NAMALWA (cell line): ENCODE measurements around the gene TUBGCP2.
A peak's percentile ranks its signal among the peaks of the same experiment; 100 is the strongest.

Experiments used
- DNase-seq: peaks from one replicate; pipeline ENCODE4 v3.0.0-alpha.2; 2015; ENCODE audit warnings: low spot score

Gene TUBGCP2

DNA sequence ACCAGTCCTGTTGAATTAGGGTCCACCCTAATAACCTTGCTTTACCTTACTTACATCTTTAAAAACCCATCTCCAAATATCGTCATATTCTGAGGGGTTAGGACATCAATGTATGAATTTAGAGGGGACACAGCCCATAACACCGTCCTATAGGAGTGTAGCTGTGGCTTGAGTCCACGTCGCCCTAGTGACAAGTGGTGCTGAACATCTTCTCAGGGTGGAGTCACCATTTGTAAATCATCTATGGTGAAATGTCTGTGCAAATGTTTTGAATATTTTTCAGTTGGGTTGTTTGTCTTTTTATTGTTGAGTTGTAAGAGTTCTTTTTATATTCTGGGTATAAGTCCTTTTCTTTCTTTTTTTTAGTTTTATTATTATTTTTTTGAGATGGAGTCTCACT, 33.3 kb upstream of the TUBGCP2 start:
- DNase-seq = no peak

DNA sequence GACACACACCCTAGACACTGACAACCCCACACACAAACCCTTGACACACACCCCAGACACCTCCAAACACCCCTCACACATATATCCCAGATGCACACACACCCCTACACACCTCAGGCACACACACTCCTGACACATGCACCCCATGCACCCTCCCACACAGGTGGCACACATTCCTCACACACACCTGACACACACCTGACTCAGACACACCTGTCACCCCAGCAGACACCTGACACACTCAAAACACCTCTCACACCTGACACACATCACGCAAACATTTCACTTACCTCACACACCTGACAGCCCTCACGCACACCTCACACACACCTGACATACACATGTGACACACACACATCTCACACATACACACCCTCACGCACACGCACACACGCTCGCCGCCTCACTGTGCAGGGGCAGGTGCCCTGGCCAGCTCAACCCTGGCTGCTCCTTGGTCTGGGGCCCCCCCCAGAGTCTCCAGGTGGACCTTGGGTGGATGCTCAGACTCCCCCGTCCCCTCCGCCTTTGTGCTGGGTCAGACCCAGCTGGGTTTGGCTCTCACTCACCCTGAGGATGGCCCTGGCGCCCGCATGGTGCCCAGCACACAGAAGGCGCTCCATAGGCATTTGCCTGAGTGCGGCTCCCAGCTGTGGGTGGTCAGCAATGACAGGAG, 31.2 kb upstream of the TUBGCP2 start:
- DNase-seq = no peak

- DNase-seq = no peak
Measured at GRCh38 chr10:133338080-133339071, 29.7 kb upstream of the TUBGCP2 start.

DNA sequence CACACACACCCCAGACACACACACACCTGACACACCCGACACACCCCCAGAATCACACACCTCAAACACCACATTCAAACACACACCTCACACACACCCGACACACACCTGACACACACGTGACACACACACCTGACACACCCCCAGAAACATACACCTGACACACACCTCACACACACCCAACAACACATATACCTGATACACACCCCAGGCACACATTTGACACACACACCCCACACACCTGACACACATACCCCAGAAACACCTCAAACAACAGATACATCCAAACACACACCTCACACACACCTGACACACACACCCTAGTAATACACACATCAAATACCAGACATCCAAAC, 28.7 kb upstream of the TUBGCP2 start:
- DNase-seq = no peak

GRCh38 chr10:133336577-133337369, 28.1 kb upstream of the TUBGCP2 start, which contains the start of gene CALY:
Gene CALY, minus strand, starts transcription at chr10:133336896. Its CDS starts 7,907 bp downstream, at chr10:133328989.
- peak; percentile 40 for DNase-seq

DNA sequence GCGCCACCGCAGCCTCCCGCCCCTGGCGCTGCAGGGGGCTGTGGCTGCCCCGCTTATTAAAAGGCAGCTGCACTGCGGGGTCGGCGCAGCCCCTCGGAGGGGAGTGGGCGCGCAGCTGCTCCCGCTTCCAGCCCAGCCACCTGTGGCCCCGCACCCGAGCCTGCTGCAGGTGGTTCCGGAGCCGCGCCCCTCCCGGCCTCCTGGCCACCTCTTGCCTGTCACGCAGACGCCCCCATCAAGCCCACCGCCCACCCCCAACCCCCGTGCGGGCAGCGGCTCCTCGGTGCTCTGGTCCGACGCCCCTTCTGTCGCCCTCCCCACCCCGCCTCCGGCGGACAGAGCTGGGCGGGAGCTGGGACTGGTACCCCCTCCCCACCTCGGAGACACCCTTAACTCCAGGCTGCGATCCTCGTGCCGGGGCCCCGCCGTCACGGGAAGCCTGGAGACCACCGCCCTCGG, 27.5 kb upstream of the TUBGCP2 start:
- DNase-seq = no peak

- no peak for DNase-seq
Measured at GRCh38 chr10:133335246-133336117, 26.8 kb upstream of the TUBGCP2 start.

DNA sequence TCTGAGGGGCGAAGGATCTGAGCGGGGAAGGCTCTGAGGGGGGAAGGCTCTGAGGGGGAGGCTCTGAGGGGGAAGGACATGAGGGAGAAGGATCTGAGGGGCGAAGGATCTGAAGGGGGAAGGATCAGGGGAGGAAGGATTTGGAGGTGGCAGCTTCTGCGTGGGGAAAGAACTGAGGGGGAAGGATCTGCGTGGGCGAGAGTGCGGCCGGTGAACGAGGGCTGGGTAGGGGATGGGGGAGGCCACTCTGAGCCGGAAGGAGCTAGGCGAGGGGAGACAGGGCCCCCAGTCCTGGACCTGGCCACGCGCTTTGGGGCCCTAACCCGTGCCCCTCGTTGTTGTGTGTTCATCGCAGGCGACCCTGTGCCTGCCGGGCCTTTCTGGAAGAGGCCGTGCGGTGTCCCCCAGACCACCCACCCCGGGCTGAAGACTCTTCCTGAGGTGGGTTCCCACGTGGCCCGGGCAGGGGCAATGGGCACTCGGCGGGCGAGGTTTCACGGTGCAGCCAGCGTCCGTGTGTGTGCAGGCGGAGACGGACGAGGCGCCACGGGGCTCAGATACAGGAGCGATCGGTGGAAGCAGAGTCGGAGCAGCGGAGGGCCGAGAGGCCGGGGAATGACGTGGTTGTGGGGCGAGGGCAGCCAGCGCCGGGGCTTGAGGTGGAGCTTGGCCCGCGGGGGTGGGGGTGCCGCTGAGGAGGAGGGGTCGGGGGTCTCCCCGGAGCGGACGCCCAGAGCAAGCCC, 26.0 kb upstream of the TUBGCP2 start:
- DNase-seq = no peak

DNA sequence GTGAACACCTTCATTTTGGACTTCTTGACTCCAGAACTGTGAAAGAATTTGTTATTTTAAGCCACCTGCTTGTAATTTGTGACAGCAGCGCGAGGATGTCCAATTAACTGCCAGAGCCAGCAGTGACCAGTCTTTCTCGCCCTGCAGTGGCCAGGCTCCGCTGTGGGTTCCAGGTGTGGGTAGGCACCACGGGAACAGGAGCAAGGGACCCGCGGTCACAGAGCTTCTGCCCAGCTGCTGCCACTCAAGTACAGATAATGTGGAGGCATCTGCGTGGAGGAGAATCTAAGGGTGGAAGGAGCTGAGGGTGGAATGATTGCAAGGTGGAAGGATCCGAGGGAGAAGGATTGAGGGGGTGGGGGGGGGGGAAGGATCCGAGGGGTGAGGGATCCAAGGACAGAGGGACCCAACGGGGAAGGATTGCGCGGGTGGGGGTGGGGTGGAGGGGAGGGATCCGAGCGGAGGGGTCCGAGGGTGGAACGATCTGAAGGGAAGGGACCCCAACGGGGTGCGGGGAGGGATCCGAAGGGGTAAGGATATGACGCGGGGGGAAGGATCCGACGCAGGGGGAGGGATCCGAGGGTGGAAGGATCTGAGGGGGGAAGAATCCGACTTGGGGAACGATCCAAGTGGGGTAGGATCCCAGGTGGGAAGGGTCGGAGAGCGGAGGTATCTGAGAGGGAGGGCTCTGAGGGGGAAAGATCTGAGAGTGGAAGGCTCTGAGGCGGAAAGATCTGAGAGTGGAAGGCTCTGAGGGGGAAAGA, 24.4 kb upstream of the TUBGCP2 start:
- DNase-seq = no peak

DNA sequence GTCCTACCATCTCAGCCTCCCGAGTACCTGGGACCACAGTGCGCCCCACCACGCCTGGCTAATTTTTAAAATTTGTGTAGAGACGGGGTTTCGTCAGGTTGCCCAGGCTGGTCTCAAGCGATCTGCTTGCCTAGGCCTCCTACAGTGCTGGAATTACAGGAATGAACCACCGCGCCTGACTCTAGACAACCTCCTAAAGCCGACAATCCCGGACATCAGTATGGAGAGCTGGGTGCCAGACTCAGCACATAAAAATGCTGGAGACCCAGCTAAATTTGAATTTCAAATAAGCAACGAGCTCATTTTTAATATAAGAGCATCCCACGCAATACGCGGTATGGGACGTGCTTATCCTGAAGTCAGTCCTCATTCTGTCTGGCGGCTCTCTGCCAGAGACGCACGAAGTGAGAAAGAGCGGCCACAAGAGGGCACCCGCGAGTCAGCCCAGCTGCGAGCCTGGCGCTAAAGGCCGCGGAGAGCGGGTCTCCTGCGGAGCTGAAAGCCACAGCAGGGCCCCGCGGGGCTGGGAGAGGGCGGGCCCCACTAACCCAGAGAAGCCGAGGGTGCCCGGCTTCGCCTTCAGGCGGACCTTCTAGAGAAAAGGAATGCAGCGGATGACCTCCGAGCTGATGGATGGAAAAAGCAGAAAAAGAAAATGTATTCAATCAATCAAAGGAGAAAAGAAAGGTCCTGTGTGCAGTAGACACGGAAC, 21.0 kb upstream of the TUBGCP2 start:
- DNase-seq = peak; percentile 90

DNA sequence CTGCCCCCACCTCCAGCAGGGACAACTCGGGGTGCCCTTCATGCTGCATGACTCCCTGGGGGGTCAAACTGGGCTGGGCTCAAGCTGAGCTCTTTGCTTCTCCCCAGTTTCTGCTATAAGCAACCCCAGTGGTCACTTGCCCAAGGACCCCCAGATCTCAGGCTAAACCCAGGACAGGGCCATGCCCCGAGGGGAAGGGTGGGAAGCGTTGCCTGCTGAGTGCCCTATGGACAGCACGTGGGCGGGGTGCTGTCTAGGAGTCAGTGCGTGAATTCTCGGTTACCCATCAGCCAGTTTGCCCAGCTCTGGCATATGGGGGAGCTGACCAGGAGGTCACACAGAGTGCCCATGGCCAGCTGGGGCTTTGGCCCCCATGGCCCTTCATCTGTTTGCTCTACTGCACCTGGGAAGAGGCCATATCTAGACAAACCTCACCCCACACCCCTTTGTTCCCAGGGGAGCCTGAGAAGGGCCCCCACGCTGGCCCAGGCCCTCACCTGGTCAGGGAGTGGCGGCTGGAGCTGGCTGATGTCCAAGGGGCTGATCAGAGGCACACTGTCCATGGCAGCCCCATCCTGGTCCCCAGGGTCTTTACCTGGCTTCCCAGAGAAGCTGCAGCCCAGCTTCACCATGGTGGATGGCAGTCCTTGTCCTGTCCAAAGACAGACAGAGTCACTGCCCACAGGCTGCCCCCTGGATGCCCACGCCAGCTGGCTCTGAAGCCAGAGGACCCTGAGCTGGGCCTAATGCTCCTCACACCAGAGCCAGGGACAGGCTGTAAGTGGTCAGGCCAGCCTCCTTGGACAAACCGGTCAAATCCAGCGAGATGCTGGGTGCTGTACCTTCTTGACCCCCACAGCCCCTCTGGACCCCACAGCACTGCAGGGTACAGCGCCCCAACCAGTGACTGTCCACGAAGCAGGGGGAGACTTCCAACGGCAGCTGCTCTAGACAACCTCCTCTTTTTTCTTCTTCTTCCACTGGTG, 20.0 kb upstream of the TUBGCP2 start:
- no peak for DNase-seq

DNA sequence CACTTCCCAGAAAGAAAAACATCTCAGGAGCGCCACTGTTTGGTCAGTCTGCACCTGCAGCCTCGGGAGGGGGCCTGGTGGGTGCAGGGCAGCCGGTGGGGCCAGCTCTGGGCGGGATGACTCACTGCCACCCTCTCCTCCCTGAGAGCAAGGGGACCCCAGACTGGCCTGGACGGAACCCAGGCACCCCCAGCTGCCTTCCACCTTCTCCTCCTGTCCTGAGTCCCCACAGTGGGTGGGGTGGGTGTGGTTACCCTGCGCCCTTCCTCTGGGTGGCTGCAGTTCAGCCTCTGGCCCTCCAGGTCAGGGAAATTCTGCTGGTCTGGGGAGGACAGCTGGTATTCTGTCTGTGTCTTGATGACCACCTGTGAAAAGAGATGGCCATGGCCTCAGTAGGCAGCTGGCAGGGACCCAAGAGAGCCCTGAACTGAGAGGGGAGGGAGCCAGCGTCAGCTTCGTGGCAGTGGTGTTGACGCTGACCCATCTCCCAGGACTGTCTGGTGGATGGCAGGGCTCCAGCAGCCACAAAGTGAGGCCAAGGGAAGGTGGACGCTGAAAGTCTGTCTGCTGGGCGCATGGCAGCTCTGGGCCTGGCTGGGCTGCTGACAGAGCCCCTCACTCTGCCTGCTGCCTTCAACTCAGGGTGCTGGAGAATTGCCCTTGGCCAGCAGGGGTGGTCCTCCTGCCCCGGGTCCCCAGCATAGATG, 19.1 kb upstream of the TUBGCP2 start:
- no peak for DNase-seq

- DNase-seq = no peak
Measured at GRCh38 chr10:133326745-133327650, 18.3 kb upstream of the TUBGCP2 start.

DNA sequence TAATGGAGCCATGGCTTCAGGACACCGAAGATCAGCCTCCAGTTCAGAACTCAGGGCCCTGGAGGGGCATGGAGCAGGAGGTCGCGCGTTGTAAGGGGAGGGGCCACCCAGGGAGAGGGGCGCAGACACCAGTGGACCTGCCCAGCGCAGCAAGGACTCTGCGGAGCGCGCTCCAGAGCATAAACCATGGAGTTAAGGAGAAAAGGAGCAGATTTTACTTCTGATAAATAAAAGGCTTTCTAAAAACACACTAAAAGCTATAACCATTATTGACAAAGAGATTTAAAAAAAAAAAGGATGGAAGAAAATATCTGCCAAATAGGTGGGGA, 17.5 kb upstream of the TUBGCP2 start:
- no peak for DNase-seq

- DNase-seq = no peak
Measured at GRCh38 chr10:133325440-133326222, 17.0 kb upstream of the TUBGCP2 start.

- DNase-seq = no peak
Measured at GRCh38 chr10:133324857-133325260, 16.2 kb upstream of the TUBGCP2 start.
